ENCODE measurements around the gene CRY2.
"Not testable (repeated sequence)": the region's sequence is repeated elsewhere in the genome, so short reads cannot be mapped to it uniquely, and the experiment has no call there.

The CRY2 gene

GRCh38 chr11:45811571-45812290 lies 35.5 kb upstream of the CRY2 start:
- no peak for DNase-seq

GRCh38 chr11:45812581-45813548 lies 34.4 kb upstream of the CRY2 start:
- no peak for DNase-seq

DNA sequence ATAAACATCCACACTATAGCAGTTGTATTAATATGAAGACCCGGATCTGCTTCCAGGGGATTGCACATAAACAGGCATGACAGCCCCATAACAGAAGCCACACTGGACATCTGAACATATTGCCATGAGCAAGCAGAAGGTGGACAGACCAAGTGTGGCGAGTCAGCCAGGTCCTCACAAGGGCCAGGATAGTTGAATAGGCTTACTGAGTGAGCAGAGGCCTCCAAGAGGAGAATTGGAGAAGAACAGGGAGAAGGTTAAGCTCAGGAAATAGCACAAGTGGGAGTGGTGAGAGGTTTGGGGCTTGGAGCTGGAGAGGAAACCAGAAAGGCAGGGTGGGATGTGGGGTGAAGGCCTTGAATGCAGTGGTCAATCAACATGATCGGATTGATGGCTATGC lies 31.5 kb upstream of the CRY2 start:
- DNase-seq = no peak

DNA sequence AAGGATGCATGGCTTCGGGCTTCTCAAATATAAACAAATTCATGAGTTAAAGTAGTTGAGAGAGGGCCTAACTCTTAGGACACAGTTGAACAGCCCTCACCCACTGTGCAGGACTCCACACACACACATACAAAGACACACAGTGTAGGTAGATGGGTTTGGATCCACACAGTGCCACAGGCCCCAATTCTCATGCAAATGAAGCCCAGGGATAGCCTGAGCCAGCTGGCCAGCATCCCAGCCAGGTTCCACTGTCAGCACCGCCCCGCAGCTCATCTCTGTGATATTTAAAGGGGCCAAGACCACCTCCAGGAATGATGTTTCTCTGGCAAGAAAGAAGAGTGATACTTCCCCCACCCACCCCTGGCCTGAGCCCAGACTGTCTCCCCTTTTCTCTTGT lies 30.7 kb upstream of the CRY2 start:
- DNase-seq = no peak

- DNase-seq = no peak
These were observed 30.1 kb upstream of the CRY2 start for GRCh38 chr11:45817191-45817590.

DNA sequence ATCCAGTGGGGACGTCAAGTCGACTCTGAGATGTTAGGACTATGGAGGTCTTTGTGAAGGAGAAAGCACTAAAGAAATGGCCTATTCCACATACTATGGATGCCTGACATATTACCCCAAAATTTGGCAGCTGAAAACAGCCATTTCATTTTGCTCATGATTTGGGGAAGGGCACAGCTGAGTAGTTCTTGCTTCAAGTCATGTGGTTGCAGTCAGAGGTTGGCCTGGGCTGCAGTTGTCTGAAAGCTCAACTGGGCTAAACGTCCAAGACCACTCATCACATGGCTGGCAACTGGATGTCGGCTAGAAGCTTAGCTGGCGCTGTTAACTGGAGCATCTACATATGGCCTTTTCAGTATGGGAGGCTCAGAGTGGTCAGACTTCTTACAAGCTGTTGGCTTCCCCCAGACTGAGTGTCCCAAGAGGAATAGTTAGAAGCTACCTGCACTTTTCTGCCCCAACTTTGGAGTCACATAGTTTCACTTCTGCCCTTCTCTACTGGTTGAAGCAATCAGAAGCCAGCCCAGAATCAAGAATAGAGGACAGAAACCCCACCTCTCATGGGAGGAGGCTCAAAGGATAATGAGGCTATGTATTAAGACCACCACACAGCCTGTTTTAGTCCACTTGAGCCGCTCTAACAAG lies 28.2 kb upstream of the CRY2 start:
- no peak for DNase-seq

GRCh38 chr11:45820211-45820857 lies 26.9 kb upstream of the CRY2 start:
- no peak for DNase-seq

DNA sequence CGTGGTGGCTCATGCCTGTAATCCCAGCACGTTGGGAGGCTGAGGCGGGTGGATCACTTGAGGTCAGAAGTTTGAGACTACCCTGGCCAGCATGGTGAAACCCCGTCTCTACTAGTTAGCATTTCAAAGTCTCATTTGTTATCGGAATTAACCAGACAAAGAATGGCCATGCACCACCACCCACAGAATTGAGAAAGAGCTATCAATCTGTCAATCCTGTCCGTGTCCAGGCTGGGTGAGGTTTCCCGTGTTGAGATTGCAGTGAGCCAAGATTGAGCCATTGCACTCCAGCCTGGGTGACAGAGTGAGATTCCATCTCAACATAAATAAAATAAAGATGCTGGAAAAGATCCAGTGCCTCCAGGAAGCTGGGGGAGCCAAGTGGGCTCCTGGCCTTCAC lies 20.8 kb upstream of the CRY2 start:
- not testable (repeated sequence) for DNase-seq

DNA sequence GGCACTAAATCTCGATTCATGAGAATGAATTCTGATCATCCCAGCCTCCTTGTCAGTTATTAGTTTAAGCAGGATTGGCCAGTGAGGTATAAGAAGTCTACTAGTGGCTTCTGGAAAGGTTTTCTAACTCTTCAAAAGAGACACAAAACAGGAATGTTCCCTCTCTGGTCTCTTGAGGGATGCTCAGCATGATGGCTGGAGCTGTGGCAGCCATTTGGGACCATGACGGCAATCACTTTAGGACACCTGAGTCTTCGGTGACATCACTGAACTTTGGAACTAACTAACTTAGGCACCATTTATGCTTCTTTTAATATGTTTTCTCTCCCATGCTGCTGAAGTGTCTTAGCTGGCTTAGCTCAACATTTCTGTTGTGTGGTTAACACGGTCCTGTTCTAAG lies 20.2 kb upstream of the CRY2 start:
- DNase-seq = no peak

- no peak for DNase-seq
These were observed 18.3 kb upstream of the CRY2 start for GRCh38 chr11:45828996-45829395.

- no peak for DNase-seq
These were observed 16.7 kb upstream of the CRY2 start for GRCh38 chr11:45830596-45830995.

DNA sequence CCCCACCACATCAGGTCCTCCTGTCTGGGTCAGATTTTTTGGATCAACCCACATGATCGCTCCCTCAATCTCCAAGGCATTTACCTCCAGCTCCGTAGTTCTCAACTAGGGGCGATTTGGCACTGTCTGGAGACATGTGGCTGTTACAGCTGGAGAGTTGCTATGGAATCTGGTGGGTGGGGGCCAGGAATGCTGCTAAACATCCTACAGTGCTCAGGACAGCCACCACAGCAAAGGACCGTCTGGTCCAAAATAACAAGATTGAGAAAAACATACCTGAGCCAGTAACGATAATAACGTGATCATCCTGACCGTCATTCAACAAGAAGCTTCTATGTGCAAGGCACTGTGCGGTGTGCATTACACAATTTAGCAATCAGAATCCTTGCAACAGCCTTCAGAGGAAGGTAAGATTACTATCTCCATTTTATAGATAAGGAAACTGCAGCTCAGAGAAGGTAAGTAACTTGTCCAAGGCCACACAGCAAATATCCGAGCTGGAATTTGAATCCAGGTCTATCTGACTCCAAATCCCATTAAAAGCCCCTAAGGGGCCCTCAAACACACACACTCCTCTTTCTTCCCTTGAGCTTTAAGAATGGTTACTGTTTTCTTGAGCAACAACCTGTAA lies 14.3 kb upstream of the CRY2 start:
- DNase-seq = no peak

DNA sequence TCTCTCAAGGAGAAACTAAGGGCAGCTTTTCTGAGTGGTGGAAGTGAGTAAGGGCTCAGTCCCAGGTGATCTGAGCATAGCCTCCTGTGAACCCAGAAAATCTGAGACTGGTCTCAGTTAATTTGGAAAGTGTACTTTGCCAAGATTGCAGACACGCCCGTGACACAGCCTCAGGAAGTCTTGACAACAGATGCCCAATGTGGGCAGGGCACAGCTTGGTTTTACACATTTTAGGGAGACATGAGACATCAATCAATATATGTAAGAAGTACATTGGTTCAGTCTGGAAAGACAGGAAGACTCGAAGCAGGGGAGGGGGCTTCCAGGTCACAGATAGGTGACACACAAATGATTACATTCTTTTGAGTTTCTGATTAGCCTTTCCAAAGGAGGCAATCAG lies 13.5 kb upstream of the CRY2 start:
- DNase-seq = no peak

GRCh38 chr11:45834298-45834756 lies 12.9 kb upstream of the CRY2 start:
- no peak for DNase-seq

DNA sequence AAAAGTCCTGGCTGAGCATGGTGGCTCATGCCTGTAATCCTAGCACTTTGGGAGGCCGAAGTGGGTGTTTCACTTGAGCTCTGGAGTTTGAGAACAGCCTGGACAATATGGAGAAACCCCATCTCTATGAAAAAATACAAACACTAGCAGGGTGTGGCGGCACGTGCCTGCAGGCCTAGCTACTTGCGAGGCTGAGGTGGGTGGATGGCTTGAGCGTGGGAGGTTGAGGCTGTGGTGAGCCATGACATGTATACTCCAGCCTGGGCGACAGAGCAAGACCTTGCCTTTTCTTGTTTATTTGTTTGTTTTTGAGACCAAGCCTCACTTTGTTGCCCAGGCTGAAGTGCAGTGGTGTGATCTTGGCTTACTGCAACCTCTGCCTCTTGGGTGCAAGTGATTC lies 8.1 kb upstream of the CRY2 start:
- no peak for DNase-seq

GRCh38 chr11:45840251-45840650 lies 7.0 kb upstream of the CRY2 start:
- not testable (repeated sequence) for DNase-seq

GRCh38 chr11:45843158-45843924 lies 3.9 kb upstream of the CRY2 start:
- peak; percentile 9 for DNase-seq

GRCh38 chr11:45844822-45845578 lies 2.3 kb upstream of the CRY2 start:
- DNase-seq = no peak

DNA sequence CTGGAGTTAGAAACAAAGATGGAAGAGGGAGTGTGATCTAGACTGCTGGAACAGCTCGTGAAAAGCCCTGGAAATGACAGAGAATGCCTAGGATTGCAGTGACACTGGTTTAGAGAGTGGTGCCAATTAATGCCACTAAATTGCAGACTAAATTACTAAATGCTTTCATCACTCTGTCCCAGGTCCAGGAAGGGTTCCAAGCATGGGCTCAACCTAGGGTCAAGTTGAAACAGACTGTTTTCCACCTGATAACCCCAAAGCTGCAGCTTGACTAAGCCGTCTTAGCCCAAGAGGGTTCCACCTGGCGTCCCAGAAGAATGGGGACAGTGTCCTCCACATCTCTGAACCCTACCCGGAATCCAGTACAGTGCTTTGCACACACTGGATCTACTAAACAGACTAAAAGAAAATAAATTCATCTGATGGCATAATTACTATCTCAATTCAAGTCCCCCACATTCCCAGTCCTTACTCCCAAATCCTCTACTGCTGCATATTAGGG lies 1.1 kb upstream of the CRY2 start:
- no peak for DNase-seq

- no peak for DNase-seq
These were observed 639 bp downstream of the CRY2 start for GRCh38 chr11:45847911-45848316.

DNA sequence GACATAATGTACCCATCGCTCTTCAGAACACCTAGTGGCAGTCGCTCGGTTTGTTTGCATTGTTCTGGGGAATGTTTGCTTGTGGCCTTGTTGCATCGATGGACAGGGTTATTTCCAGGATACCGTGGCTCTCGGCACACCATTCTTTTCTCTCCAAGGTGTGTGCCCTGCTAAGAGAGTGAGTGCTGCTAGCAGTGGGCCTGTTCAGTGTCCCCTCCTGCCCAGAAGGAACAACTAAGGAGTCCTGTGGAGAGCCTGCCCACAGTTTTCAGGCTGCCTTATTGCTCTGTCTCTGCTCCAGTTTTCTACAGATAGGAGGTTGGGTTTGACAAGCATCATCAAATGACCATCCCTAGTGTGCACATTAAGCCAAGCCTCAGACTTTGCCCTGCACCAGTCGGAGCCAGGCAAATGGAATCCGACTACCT lies 1.4 kb downstream of the CRY2 start:
- no peak for DNase-seq

Measured in NCI-H510A (cell line).